ACC112 (cell line): ENCODE data around the gene CAMTA1.

Experiments used
- H2AFZ ChIP-seq: fragments of 200-600 bp; sonication (generic); one replicate; pipeline ENCODE4 v1.6.0; 2017; ENCODE audit warnings: antibody characterized with exemption, low read length; ENCODE audit not compliant: unreplicated experiment
- H3K27ac ChIP-seq: fragments of 200-600 bp; sonication (generic); 2 replicates; pipeline ENCODE4 v1.5.1; 2014; ENCODE audit warnings: low read depth, mild to moderate bottlenecking, antibody characterized with exemption, low read length, moderate library complexity
- H3K27me3 ChIP-seq: fragments of 200-600 bp; sonication (generic); 2 replicates; pipeline ENCODE4 v1.6.1; 2014; ENCODE audit warnings: mild to moderate bottlenecking, antibody characterized with exemption, low read length, moderate library complexity, mixed read lengths; ENCODE audit not compliant: insufficient read depth
- H3K36me3 ChIP-seq: fragments of 200-600 bp; sonication (generic); 2 replicates; pipeline ENCODE4 v1.6.1; 2016; ENCODE audit warnings: mild to moderate bottlenecking, antibody characterized with exemption, low read length, moderate library complexity, mixed read lengths; ENCODE audit not compliant: insufficient read depth
- H3K4me1 ChIP-seq: fragments of 200-600 bp; sonication (generic); one replicate; pipeline ENCODE4 v1.6.1; 2016; ENCODE audit warnings: low read length, mixed read lengths; ENCODE audit not compliant: insufficient read depth, unreplicated experiment, control insufficient read depth
- H3K4me3 ChIP-seq: fragments of 200-600 bp; sonication (generic); 2 replicates; pipeline ENCODE4 v1.5.1; 2014; ENCODE audit warnings: mild to moderate bottlenecking, low read depth, low read length
- H3K79me2 ChIP-seq: fragments of 200-600 bp; sonication (generic); one replicate; pipeline ENCODE4 v1.6.0; 2016; ENCODE audit warnings: low read length; ENCODE audit not compliant: control insufficient read depth, unreplicated experiment, insufficient read depth

CAMTA1 gene

DNA sequence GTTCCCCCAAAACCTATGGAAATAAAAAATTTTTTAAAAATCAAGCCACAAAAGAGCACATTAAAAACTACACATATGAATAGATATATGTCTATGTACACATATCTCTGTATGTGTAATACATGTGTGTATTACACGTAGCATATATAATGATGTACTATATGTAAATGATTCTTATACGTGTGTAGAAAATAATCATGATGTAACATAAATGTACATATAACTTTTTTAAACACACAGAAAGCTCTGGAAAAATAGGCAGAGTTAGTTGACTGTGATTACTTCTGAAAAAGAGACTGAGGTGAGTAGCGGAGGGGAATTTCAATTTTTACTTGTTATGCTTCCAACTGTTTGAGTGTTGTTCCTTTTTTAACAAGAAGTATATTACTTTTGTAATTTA lies 405.0 kb downstream of the CAMTA1 start:
- H2AFZ ChIP-seq = no peak overlapping the region
- H3K4me3 ChIP-seq = no peak overlapping the region
- no peaks in the 10 kb centered on the region for H3K79me2 ChIP-seq
- no peak overlapping the region for H3K27ac ChIP-seq
- H3K27me3 ChIP-seq = peaks cover 56% of the 10 kb centered on the region
- no peaks in the 10 kb centered on the region for H3K36me3 ChIP-seq
- no peaks in the 10 kb centered on the region for H3K4me1 ChIP-seq

DNA sequence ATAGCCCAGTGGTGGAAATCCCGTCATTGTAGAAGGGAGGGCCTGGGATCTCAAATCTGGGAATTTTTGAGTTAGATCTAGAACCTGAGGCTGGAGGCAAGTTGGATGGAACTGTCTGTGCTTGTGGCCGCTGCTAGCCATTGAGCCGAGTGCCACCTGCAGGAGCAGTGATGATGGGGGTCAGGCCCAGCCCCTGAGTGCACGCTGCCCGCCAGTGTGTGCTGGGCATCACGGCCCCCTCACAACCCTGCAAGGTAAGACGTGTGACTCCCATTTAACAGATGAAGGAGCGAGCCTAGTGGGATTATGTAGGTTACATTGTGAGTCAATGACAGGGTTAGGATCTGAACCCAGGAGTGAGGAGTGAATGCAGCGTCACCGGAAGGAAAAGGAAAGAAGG lies 407.2 kb downstream of the CAMTA1 start:
- H3K36me3 ChIP-seq = no peaks in the 10 kb centered on the region
- no peak overlapping the region for H3K27ac ChIP-seq
- H3K79me2 ChIP-seq = no peaks in the 10 kb centered on the region
- H3K27me3 ChIP-seq = peaks cover 49% of the 10 kb centered on the region
- no peaks in the 10 kb centered on the region for H3K4me1 ChIP-seq
- H3K4me3 ChIP-seq = no peak overlapping the region
- H2AFZ ChIP-seq = no peak overlapping the region

DNA sequence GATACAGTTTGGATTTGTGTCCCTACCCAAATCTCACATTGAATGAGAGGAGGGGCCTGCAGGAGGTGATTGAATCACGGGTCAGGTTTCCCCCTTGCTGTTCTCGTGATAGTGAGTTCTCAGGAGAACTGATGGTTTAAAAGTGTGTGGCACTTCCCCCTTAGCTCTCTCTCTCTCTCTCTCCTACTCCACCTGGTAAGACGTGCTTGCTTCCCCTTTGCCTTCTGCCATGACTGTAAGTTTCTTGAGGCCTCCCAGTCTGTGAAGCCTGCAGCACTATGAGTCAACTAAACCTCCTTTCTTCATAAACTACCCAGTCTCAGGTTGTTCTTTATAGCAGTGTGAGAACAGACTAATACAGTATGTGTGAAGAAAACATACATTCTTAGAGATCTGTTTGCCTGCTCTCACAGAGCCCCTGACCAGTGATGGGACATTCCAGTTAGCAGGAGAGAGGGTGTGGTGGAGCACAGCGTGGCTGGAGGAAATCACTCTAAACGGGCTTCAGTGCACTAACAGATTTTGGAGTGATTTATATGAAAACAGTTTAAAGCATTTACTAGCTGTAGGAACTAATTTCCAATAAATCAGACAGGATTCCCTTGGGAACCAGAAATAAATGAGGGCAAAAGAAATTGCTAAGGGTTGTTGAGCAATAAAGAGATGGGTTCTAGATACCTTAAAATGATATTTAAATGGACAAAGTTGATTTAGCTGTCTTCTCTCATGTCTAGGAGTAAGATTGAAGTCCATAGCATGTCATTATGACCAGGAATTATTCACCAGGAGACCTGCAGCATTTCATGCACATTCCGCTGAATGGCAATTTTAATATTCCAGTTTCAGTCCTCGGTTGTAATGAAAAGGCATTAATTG lies 411.0 kb downstream of the CAMTA1 start:
- no peak overlapping the region for H3K4me3 ChIP-seq
- no peaks in the 10 kb centered on the region for H3K36me3 ChIP-seq
- H3K27me3 ChIP-seq = peaks cover 58% of the 10 kb centered on the region
- no peaks in the 10 kb centered on the region for H3K79me2 ChIP-seq
- no peaks in the 10 kb centered on the region for H3K4me1 ChIP-seq
- no peak overlapping the region for H3K27ac ChIP-seq
- no peak overlapping the region for H2AFZ ChIP-seq

DNA sequence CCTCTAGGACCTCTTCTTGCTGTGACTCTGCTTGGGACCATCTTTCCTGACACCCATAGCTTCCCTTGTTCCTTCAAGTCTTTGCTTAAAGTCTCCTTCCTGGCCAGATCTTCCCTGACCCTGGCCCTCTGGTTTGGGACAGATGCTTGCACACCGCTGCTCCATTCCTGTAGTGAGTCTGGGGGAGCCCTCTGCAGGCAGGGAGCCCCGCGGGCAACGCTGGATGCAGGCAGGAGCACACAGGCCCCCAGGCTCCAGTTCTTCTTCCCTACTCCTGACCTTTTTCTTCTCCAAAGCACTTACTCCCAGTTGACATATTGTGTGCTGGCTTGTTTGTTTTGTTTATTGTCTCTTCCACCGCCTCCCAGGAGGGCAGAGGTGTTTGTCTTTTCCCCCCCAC lies 413.4 kb downstream of the CAMTA1 start:
- Histone ChIP-seq H3K4me3 (no peak overlapping the region), H3K36me3 (no peaks in the 10 kb centered on the region), H3K27ac (no peak overlapping the region), H3K27me3 (peaks cover 69% of the 10 kb centered on the region), H3K79me2 (no peaks in the 10 kb centered on the region), H2AFZ (no peak overlapping the region), H3K4me1 (no peaks in the 10 kb centered on the region)

DNA sequence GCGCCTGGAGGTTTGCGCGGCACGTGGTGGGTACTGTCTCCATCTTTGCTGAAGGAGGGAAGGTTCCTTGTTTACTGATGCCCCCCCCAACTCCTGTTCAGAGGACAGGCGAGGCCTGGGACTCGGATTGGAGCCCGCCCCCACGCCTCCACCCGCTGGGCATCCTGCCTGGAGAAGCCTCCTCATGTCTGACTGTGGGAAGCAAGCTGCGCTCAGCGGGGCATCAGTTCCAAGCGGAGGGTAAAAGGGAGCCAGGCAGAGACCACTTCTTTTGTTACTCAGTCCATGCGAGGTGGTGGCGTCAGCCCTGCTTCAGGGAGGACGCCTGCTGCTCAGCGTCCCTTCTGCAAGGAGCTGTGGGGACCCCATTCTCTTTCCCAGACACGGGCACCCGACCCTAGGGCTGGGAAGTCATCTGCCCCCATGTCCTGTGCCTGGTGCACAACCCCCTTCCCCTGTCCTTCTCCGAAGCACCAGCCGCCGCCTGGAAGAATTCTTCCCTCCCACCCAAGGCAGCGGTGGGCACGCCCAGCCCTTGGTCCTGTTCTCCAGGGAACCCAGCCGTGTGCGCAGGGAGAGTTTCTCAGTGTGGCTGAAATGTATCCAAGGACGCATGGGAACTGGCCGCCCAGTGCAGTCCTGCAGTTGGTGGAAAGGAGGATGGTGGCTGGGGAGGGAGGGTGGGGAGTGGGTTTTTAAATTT lies 414.0 kb downstream of the CAMTA1 start:
- Histone ChIP-seq H2AFZ (no peak overlapping the region), H3K27me3 (peaks cover 69% of the 10 kb centered on the region), H3K4me3 (no peak overlapping the region)

DNA sequence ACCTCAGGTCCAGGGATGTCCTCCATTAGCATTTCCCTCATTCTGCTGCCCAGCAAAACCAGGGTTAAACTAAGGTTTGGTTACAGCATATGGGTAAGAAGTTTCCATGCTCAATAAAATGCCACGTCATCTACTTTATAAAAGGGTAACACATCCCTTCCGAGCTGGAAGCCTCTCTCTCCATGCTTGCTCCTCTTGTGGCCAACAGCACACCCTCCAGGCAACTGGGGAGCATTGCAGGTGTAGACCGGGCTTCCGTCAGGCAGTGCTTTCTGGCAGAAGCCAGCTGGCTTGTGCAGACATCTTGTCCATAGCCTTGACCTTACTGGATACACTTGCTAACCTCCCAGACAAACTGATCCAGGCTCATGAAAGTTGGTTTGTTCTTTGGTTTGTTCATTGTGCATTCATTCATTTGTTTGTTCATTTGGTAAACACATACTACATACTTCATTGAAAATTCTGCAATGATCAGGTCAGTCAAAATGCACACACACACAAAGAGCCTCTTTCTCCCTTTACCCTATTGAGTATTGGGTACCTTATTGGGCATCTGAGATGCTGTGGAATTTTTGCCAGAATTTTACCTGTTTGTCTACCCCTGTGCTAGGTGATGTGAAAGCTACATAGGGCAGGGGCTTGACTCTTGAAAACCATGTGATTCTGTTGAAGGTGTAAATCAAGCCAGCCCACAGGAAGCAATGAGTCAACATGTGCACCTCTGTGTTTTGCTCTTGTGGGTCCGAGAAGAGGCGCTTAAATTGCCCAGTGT lies 422.8 kb downstream of the CAMTA1 start:
- no peaks in the 10 kb centered on the region for H3K4me1 ChIP-seq
- peaks cover 46% of the 10 kb centered on the region for H3K27me3 ChIP-seq
- no peaks in the 10 kb centered on the region for H3K79me2 ChIP-seq
- H2AFZ ChIP-seq = no peak overlapping the region
- no peak overlapping the region for H3K4me3 ChIP-seq
- no peaks in the 10 kb centered on the region for H3K36me3 ChIP-seq
- no peak overlapping the region for H3K27ac ChIP-seq

More for the DNA sequence above, 414.0 kb downstream of the CAMTA1 start:
- Histone ChIP-seq H3K79me2 (no peaks in the 10 kb centered on the region), H3K36me3 (no peaks in the 10 kb centered on the region), H3K4me1 (no peaks in the 10 kb centered on the region), H3K27ac (no peak overlapping the region)

DNA sequence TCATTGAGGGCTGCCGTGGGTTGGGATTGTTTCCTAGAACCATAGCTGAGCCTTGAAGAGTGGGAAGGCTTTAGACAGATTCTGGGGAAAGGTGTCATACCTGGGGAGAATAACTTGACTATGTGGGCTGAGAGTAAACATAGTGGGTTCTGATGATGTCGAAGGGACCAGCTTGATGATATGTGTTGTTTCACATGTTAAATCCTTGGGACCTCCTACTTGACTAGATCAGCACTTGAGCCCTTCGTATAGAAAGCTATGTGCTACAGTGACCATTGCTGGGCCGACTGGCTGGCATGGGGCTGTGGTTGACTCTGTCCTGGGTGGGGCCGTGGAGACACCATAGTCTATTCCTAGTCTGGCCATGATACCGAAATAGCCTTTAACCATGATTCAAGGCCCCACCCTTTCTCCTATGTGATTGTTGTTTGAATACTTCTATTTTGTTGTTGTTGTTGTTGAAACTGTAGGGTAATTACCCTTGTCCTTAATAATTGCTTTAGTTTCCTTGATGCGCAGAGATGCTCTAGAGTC lies 423.5 kb downstream of the CAMTA1 start:
- Histone ChIP-seq H3K27me3 (peaks cover 47% of the 10 kb centered on the region), H3K4me1 (no peaks in the 10 kb centered on the region), H3K36me3 (no peaks in the 10 kb centered on the region), H3K79me2 (no peaks in the 10 kb centered on the region), H3K27ac (no peak overlapping the region), H3K4me3 (no peak overlapping the region), H2AFZ (no peak overlapping the region)

DNA sequence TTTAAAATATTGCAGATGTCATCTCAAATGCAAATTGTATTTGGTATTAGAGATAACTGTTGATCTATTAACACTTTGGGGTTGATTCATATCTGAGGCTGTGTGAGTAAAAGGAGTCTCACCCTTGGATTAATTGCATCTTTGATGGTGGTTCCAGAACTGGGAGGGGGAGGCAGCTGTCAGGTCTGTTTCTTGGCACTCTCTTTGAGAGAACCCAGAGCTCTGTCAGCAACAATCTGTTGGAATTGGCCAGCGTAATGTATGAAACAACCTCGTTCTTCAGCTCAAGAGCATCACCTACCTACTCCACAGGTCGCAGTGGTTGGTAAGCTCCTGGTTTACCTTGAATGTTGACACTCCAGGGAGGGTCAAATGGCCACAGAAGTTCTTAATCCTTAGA lies 424.1 kb downstream of the CAMTA1 start:
- Histone ChIP-seq H3K4me1 (no peaks in the 10 kb centered on the region), H3K27ac (no peak overlapping the region), H3K79me2 (no peaks in the 10 kb centered on the region), H3K36me3 (no peaks in the 10 kb centered on the region), H2AFZ (no peak overlapping the region), H3K27me3 (peaks cover 47% of the 10 kb centered on the region), H3K4me3 (no peak overlapping the region)

DNA sequence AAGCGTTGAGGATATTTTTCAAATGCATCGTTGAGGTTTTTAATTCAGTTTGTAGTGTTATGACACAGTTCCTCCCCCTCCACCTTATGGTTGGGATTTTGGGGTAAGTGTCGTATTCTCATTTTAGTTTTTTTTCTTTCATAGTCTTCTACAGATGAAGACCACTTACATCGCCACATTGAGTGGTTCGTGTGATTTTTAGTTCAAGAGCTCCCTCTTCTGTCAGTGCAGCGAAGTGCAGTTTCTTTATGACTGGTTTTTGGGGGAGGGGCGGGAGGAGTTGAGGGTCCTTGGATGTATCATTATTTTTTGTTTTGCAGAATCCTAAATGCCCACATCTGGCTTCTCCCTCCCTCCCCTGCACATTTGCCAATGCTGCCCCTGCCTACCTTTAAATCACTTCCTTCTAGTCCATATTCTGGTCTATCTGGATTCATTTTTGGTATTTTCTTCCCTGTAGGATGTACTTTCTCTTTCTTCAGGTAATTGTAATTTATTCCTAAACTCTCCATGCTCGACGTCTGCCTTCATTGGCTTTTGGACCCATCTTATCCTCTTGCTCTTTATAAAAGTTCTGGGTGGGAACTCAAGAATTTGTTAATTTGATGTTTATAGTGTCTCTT lies 433.1 kb downstream of the CAMTA1 start:
- Histone ChIP-seq H3K4me3 (no peak overlapping the region), H3K27ac (no peak overlapping the region), H3K79me2 (no peaks in the 10 kb centered on the region), H3K4me1 (peaks cover 2% of the 10 kb centered on the region), H2AFZ (no peak overlapping the region), H3K36me3 (no peaks in the 10 kb centered on the region), H3K27me3 (no peaks in the 10 kb centered on the region; the same call in 1 of the 2 replicates)

DNA sequence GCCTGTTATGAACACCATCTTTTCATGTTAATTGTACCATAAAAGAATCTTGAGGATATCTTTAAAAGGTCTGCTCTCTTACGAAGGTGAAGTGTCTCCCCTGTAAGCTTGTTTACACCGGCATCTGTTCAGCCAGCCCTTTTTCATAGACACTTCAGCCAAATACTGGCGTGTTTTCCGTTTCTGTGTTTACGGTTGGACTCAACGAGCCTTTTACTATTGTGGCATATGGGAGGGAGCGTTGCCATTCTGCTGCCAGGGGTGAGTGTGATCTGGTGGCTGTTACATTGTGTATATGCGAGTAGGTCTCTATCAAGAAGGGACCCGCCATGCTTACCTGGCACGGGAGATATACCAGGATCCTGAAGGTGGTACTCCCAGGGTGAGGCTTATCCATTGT lies 433.8 kb downstream of the CAMTA1 start:
- Histone ChIP-seq H3K27ac (no peak overlapping the region), H2AFZ (no peak overlapping the region), H3K79me2 (no peaks in the 10 kb centered on the region), H3K27me3 (no peaks in the 10 kb centered on the region), H3K4me3 (no peak overlapping the region), H3K36me3 (no peaks in the 10 kb centered on the region), H3K4me1 (peaks cover 9% of the 10 kb centered on the region)
